Activated CD8-positive, alpha-beta memory T cell treated with anti-CD3 and anti-CD28 coated beads for 48 hours (primary cell): ENCODE results near the gene UBAC1.
"Not testable (repeated sequence)": the region's sequence is repeated elsewhere in the genome, so short reads cannot be mapped to it uniquely, and the experiment has no call there.

Source experiments
- DNase-seq, 3 experiments: peaks; one replicate each; pipeline ENCODE4 v3.0.0-alpha.2; 2020; ENCODE audit warnings: low read depth in 2 of 3, low spot score in 2 of 3

Gene UBAC1

GRCh38 chr9:135943604-135944003 lies 17.6 kb downstream of the UBAC1 start:
- DNase-seq: not testable (repeated sequence)

GRCh38 chr9:135941288-135941995 lies 19.7 kb downstream of the UBAC1 start:
- DNase-seq: no peak

- peak; percentile 38 to 69 (median 69) for DNase-seq
These were observed 21.6 kb downstream of the UBAC1 start for GRCh38 chr9:135939351-135940265.

- no peak for DNase-seq
These were observed 23.4 kb downstream of the UBAC1 start for GRCh38 chr9:135937521-135938489.

- no peak for DNase-seq
These were observed 28.1 kb downstream of the UBAC1 start for GRCh38 chr9:135933114-135933513.

- no peak for DNase-seq
These were observed 28.5 kb downstream of the UBAC1 start for GRCh38 chr9:135932656-135933055.

- DNase-seq: no peak
These were observed 29.8 kb downstream of the UBAC1 start for GRCh38 chr9:135931349-135931820.

GRCh38 chr9:135930446-135931345 lies 30.5 kb downstream of the UBAC1 start:
- no peak for DNase-seq

GRCh38 chr9:135929656-135930445 lies 31.3 kb downstream of the UBAC1 start:
- DNase-seq: no peak

GRCh38 chr9:135928731-135929655 lies 32.2 kb downstream of the UBAC1 start:
- DNase-seq: no peak

GRCh38 chr9:135928074-135928730 lies 33.0 kb downstream of the UBAC1 start:
- DNase-seq: no peak

GRCh38 chr9:135927195-135928013 lies 33.8 kb downstream of the UBAC1 start:
- no peak for DNase-seq

GRCh38 chr9:135926402-135927194 lies 34.6 kb downstream of the UBAC1 start:
- DNase-seq: peak; percentile 42 to 79 (median 77)

GRCh38 chr9:135925496-135926133 lies 35.6 kb downstream of the UBAC1 start:
- DNase-seq: peak in 2 of 3 experiments; percentile 61 to 64

GRCh38 chr9:135924628-135925338 lies 36.4 kb downstream of the UBAC1 start:
- peak in 1 of 3 experiments; percentile 16 for DNase-seq
